Activated gamma-delta T cell treated with Interleukin-2 at 50 U/mL for 16 hours (primary cell): ENCODE results near the gene DEPP1.

ENCODE experiments used
- DNase-seq: peaks from one replicate; pipeline ENCODE4 v3.0.0-alpha.2; 2020

DEPP1 gene

DNA sequence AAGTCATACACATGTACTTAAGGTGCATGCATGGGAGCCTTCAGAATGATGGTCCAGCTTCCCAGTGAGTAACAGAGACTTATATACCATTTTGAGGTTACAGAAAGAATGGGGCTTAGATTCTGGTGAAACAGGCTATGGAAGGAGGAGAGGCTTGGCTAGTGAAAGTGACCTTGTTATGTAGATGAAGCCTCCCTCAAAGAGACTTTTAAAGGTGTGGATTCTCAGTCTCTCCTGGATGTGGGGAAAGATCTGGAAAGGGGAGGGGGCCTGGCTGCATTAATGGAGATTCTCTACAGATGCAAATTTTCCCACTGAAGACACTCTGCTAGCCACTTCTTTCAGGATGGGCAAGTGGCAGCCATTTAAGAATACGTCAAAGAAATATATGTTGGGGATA is 13.5 kb downstream of the DEPP1 start:
- DNase-seq, result no peak

DNA sequence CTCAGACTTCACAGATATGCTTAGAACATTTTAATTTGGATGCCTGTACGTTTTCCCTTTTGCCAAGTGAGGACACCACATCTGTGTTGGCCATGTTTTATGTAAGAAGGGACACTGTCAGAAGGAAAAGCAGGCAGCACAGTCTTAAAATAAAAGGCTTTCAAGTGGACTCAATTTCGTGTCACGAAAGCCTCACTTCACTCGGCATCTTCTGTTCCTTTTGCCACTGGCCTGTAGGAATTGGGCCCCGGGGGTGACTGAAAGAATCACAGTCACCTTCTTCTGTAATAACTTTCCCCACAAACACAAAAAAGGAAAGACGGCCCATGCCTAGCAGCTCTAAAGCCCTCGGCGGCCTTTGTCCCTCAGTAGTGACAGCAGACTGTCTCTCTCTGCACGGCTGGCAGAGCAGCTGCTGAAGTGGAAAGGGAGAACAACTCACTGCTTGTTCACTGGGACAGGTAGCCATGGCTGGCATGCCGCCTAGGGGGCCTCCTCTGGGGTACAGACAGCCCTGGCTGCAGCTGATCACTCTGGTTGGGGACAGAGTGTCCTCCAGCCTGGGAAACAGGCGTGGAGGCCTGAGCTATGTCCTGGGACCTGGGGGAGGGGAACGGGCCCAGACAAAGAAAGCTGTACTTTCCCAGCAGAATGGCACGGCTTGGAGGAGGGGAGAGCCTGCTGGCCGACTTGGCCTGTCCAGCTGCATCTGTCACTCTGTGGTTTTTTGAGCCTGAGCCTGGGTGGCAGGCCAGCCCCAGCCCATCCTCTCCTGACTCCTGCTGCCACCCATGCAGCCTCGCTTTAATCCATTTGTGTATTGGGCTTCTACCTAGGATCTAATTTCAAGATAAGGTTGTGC is 14.6 kb downstream of the DEPP1 start:
- no peak for DNase-seq

DNA sequence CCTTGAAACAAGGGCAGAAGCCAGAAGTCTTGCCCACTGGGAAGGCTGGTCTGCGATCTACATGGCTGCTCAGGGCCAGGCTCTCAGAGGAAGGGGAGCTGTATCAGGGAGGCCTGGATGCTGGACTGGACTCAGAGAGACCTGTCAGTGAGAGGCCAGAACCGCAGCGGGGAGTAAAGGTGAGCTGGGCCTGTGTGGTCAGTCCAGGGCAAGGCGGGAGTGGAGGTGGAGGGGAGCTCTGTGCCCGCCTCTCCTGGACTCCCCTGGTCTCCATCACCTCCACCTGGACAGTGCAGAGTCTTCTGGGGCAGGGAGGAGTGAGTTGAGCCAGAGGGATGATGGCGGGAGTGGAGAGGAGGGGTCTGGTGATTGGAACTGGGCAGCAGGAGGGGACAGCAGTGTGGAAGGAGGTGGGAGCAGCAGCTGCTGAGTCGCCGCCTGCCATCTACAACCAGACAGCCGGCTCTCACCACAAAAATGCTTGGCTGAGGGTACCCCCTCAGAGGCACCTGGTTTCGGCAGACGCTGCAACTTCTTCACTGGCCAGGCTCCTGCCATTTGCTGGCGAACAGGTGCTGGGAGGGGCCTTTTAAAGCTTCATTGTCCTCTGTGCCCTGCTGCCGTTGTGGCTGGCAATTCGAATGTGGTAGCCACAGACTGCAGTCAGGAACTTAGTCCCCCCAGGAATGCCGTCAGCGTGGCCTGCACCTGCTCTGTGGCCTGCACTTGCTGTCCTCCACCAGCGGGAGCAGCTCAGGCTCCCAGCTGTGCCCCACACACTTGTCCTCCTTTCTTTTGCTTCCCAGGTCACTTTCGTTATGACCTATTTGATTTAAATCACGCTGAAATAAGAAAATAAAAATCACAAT is 15.5 kb downstream of the DEPP1 start:
- no peak for DNase-seq

DNA sequence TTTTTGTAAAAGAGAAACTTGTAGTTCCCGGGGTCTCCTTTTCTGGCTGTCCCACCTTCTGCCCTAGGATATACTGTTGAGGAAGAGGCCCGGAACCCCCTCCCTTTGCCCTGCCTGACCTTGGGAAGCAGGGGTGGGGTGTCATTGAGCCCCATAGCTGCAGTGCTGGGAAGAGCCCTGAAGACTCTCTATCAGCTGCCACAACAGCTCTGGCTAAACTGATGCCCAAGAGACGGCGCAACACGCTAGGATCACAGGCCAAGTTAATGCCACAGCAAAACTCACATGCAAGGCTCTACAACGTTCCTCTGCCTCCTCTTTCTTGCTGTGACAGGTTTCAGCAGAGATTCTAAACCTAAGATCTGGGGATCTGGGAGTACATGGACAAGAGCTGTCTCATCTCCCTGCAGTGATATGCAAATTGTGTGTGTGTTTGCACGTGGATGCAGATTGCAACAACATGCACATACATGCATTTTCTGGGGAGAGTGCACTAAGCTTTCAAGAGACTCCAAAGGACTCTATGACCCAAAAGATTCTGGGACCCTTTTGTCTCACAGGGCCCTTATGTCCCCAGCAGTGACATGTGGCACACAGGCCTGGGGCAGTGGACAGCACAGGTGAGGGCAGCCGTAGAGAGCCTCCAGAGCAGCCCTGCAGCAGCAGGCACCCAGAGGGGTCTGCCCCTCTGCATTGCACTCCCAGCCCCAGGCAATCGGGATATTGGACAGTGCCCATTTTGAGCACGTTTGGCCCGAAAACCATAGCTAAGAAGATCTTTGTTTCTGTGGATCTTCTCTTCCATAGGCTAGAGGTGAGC is 16.5 kb downstream of the DEPP1 start:
- no peak for DNase-seq

DNA sequence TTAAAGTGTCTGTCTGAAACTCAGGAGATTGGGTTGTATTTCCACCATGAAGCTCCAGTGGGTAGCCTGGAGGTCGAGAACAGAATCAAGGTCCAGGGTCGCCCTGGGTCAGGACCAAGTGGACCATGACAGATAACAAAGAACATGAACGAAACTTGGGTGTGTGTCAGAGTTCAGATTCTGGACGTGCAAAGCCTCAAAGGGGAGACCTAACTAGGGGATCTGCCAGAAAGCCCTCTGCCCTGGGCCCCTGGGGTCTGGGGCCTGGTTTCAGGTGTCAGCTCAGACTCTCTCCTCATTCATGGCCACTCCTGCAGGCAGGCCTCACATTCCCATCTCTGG is 17.4 kb downstream of the DEPP1 start:
- no peak for DNase-seq

DNA sequence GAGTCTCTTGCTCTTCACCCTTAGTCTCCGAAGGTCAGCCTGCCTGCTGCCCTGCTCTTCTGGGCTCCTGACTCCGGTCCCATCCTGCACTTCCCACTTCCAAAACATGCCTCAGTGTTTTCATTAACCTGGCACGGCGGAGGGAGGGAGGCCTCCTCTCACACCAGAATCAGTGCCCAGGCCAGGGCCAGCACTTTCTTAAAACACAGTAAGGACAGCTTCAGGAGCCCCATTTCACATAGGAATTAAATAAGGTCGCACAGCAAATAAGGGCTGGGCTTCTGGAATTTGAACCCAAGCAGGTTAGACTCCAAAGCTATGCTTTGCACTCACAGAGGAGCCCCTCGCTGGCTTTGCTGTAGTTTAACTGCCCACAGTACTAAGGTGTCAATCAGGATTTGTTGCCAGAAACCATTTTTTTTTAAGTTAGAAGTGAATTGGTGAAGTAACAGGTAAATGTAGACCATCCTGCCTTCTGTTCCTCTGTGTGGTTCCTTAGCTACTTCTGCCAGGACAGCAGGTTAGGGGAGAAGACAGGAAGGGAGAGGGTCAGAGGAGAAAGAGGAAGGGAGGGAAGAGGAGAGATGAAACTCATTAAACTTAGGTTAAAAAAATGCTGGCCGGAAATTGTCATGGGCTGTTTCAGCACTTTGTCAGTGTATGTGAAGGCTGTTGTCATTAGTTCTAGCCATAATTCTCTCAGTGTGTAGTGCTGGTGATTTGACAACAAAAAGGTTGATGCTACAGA is 18.0 kb downstream of the DEPP1 start:
- no peak for DNase-seq

DNA sequence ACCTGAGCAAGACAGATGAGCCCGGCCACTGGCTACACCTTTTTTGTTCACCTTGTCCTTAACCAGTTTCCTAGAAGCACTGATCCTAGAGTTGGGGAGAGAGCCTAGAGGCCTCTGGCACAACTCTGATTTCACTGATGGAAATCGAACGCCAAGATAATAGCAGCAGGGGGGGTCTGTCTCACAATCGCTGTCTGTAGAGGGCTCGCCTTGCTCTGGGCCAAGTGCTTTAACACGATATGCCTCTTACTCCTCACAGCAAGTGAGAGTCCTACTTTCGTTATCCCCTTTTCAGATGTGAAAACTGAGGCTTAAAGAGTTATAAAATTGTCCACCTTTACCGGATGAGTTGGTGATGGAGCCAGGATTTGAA is 18.5 kb downstream of the DEPP1 start:
- DNase-seq, result no peak

DNA sequence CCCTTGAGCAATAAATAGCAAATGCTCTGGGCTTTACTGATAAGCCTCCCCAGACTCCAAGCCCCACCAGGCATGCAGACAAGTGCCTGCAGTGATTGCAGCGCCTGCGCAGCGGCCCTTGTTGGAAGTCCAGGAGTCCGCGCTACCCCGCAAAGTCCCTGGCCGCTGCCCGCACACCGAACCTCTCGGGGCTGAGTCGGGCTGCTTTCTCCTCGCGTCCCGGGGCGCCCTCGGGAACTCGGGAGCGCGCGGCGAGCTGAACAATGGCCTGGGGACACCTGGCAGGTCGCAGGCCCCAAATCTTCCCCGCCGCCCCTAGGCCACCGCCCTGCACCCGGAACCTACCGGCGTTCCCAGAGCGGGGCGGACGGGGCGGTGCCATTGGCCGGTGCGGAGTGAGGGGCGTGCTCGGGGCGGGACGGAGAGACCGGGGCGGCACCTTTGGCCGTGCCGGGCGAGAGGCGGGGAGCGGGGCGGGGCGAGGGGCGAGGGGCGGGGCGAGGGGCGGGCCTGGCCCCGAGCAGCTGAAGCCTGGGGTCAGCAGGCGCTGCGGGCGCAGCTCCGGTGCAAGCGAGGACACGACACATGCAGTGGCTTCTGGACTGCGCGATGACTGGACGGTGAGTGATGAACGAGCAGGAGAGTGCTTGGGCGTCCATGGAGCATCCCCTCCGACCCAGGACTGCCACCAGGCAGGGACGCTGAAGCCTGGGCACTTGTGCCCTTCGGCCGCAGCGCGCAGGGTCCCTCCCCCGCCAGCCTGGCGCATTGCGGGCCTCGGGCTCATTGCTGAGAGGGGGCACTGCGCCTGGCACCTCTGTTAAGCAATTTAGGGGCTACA is 19.1 kb downstream of the DEPP1 start, which contains the start of gene RASSF4:
Gene RASSF4 (plus strand): TSS at position 556 of the 841 bp plus-strand sequence. CDS start 10,401 bp downstream, outside the sequence.
- DNase-seq, result peak; percentile 92

DNA sequence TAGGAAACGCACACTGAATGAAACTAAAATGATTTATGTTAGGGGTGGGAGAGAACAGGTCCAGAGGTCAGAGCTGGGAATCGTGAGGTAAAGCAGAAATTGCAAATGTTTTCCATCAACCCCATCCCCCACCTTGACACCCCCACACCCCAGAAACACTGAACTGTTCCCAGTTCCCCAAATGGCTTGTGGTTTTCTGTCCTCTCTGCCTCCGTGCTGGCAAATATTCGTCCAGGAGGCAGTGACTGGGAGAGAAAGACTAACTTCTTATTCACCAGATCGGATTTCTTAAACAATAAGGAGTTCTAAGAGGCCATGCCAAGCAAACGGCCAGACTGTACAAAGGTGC is 19.7 kb downstream of the DEPP1 start:
- DNase-seq, result no peak

DNA sequence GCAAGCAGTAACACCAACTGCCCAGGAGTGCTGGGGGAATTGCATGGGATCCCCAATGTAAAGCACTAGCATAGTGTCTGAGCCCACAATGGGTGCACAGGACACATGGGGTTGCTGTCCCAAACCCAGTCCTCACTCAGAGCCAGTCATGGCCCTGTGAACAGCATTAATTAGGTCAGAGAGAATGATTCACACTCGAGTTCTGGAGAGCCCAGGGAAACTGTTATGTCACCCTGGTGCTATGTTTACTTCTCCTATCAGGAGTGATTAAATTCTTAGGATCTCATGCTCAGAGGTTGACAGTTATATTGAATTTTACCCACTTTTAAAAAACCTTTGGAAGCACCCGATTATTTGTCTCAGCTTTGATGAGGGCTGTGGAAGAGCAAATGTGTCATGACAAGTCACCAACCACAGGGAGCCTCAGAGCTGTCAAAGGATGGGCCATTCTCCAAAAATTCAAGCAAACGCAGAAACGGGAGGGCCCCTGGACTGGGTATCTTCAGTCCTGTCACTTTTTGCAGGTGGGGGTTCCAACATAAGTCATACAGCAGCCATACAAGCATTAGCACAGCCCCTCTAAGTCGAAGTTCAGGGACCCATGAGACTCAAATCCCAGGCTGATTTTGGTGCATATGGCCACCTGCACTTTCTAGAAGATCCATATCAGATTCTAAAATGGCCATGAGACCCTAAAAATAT is 20.3 kb downstream of the DEPP1 start:
- no peak for DNase-seq

DNA sequence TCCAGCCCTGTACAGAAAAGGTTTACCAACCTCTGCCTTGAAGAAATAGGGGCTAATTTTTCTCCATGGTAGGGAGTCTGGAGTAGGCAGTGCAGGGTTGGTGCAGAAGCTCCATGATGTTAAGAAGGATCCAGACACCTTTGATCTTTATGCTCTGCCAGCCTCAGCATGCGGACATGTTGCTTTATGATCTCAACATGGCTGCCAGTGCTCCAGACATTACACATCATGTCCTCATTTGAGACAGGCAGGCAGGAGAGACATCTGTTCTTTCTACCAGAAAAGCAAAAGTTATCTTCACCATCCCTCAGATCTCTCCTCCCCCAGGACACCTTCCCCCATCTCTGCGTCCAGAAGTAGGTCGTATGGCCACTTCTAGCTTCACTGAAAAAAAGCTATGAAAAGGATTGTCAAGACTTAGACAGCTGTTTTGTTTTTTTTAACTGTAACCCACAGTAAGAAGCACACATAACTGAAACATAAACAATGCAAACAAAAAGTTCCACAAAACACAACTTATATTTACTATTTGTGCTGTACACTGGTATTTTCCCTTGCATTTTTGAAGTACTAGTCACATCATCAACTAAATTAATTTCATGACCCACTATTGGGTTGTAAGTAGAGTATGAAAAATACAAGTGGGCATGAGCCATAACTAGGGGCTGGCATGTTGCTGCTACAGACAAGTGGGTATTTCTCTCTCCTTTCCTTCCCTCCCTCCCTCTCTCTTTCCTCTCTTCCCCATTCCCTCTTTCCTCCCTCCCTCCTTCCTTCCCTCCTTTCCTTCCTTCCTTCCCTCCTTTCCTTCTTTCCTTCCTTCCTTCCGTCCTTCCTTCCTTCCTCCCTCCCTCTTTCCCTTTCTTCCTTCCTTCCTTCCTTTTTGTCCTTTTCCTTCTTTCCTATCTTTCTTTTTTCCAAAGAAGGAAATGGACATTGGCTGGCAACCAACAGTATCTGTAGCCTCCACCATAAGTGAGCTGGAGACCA is 21.6 kb downstream of the DEPP1 start:
- DNase-seq, result no peak

DNA sequence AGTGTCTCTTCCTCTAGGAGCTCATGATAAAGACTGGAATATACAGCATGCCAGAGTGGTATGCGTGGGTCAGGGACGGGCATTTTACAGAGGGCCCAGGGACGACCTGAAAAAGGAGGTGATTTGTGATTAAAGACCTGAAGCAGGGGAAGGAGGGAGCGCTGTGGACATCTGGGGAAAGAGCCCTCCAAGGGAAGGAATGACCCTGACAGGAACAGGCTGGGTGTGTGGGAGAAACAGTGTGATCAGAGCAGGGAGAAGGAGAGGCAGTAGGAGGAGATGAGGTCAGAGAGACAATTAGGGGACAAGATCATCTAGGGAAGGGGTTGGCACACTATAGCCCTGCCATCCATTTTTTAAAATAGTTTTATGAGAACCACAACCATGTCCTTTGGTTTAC is 22.4 kb downstream of the DEPP1 start:
- DNase-seq, result no peak

DNA sequence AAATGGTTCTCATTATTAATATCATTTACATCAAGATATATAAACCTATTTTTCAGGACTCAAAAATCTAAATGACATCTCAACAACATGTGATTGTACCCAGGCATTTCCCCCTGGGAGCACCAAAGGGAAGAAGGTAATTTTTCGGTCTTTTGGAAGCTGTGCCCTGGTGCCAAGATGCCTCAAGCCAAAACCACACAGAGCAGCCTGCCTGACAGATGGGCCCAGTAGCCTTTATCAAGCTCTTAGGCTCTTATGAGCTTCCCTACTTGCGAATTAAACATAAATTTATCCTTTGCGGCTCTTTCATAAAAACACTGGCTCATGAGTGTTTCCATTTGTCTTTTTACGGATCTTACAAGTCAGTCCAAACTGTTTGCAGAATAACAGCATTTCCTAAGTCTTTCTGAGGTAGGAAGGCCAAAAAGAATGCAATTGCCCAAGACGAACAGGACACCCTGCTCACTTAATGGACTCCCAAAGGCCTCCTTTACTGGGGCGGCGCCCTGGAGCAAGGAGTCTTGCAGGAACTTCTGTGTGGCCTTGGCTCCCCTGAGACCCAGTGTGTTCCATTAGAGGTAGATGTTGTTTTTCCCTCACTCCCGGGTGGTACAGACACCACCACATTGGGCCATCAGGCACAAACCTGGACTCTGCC is 23.1 kb downstream of the DEPP1 start:
- DNase-seq, result no peak

DNA sequence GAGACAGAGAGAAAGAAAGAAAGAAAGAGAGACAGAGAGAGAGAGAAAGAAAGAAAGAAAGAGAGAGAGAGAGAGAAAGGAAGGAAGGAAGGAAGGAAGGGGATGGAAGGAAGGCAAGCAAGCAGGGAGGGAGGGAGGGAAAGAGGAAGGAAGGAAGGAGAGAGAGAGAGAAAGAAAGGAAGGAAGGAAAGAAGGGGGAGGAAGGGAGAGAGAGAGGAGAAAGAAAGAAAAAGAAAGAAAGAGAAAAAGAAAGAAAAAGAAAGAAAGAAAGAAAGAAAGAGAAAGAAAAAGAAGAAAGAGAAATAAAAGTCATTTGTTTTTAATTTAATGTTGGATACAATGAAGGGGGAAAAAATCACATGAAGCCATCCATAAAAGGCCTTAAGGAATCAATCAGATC is 23.6 kb downstream of the DEPP1 start:
- DNase-seq, result no peak

DNA sequence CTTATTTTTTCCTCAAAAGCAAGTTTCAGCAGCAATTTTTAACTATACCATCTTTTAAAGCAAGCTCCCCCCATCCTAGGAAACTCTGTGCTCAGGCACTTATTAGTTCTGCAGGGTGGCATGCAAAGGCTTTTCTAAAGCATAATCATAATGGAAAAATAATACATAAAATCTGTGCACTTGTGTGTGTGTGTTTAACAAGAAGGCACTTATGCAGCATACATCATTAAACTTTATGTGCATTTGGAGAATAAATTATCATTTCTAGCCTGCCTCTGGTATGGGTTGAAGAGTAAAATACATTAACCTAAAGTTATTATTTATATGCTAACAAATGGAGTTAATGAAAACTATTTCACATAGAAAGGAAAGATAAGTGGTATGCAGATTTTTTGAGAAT is 24.6 kb downstream of the DEPP1 start:
- no peak for DNase-seq

DNA sequence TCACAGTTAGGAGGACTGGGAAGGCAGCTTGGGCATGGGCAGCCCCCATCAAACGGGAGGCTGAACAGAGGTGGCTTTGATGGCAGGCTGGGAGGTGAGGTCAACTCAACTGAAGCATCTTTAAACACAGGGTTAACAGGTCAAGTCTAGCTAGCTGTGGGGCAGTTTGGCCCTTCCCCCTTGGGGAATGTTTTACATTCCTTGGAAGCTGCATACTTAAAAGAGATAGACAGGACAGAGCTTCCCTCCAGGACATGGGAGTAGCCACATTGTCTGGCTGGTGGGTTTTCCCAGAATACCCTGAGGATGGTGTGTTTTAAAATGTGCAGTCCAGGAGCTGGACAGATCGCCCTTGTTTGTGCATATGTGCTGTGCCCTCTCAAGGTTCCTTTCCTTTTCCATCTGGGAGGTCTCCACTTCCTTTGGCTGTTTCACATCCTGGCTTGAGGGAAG is 25.8 kb downstream of the DEPP1 start:
- DNase-seq, result no peak

DNA sequence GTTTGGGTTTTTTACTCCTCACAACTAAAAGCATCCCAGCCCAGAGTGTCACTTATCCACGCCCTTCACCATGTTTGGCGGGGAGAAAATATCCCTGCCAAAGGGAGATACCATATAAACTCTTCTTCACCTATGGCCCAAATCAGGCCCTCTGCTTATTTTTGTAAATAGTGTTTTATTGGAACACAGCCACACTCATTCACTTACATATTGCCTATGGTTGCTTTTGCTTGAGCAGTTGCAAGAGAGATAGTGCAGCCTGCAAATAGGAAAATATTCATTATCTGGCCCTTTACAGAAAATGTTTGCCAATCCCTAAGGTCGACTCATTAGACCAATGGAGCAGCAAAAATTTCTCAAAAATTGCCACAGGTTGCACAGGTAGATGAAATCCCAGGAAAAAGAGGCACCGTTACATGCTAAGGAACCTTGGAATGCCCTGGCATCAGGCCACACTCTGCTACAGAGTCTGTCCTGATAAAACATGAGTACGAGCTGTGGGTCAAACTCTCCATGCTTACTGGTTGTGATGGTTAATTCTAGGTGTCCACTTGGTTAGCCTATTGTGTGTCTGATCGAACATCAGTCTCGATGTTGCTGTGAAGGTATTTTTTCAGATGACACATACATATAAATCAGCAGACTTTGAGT is 26.9 kb downstream of the DEPP1 start:
- no peak for DNase-seq
